Activated gamma-delta T cell treated with anti-CD3 and anti-CD28 coated beads, Interleukin-2, amount 50 U/mL, for 16 hours (primary cell): ENCODE measurements around the gene LAPTM5.

ENCODE experiments used
- DNase-seq: peaks from one replicate; pipeline ENCODE4 v3.0.0-alpha.2; 2020; ENCODE audit warnings: low read depth

The LAPTM5 gene

GRCh38 chr1:30755746-30756145 lies 1.8 kb downstream of the LAPTM5 start:
- no peak for DNase-seq

GRCh38 chr1:30755334-30755733 lies 2.2 kb downstream of the LAPTM5 start:
- no peak for DNase-seq

GRCh38 chr1:30754684-30755171 lies 2.8 kb downstream of the LAPTM5 start:
- no peak for DNase-seq

- no peak for DNase-seq
Observed at GRCh38 chr1:30753660-30754123, 3.9 kb downstream of the LAPTM5 start.

GRCh38 chr1:30753118-30753517 lies 4.5 kb downstream of the LAPTM5 start:
- DNase-seq: no peak

- DNase-seq: no peak
Observed at GRCh38 chr1:30752651-30752908, 5.0 kb downstream of the LAPTM5 start.

- DNase-seq: no peak
Observed at GRCh38 chr1:30751830-30752650, 5.5 kb downstream of the LAPTM5 start.

GRCh38 chr1:30750731-30751291 lies 6.8 kb downstream of the LAPTM5 start:
- DNase-seq: no peak

DNA sequence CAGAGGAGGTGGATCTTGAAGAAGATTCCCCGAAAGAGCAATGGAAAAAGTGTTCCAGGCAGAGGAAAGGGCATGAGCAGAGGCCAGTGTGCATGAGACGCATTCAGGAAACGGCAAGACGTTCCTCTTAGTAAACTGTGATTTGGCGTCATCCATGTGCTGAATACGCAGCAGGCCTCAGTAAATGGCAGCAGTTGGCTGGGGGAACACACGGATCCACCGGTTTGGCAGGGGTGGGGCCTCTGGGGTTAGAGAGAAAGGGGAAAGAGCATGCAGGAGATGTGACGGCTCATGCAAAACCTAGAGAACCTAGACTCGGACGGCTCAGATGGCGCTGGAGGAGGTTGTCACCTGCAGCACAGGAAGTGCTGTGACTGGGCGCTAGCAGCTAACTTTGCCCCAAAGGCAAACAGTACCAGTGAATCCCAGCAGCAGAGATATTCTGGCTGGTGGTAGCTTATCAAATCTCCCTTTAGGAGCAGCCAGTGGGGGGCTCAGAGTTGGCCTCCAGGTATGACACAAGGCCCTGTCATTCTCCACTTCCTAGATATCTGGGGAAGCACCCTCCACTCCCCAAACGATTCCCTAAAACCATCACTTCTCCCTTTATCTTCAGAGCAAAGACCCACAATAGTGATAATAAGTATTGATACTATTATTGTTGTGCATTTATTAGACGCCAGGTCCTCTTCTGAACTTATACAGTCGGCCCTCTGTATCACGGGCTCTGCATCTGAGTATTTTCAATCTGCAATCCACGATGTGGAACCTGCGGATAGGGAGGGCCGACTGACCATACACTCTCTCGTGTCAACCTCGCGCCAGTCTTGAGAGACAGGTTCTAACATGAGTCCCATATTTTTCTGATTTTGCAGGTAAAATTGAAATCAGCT lies 7.6 kb downstream of the LAPTM5 start:
- DNase-seq: peak; percentile 46

- DNase-seq: no peak
Observed at GRCh38 chr1:30748699-30749401, 8.7 kb downstream of the LAPTM5 start.

DNA sequence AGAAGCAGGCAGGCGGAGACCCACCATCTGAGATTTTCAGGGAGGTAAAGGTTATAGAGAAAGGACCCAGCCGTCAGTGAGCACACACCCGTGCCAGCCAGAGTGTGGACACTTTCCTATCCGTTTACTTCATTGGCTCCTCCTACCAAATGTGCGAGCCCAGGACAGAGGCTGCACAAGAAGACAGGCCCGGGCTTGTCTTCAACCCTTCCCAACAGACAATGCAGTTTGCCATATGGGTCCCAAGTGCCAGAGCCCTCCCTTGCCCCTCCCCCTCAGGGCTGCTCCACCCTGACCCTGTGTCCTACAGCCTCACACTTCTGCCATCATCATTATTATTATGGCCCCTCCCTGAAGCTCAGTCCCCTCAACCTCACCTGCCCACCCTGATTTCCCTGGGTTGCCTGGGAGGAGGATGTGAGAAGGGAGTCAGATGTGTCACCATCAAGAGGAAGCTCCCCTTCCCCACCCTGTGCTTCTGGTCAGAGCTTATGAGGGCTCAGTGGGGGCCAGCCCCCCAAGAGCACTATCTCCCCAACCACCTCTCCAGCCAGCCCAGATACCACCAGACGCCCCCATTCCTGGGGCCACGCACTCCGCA lies 9.4 kb downstream of the LAPTM5 start:
- DNase-seq: no peak

GRCh38 chr1:30747033-30748008 lies 10.3 kb downstream of the LAPTM5 start:
- no peak for DNase-seq

- no peak for DNase-seq
Observed at GRCh38 chr1:30746212-30747032, 11.2 kb downstream of the LAPTM5 start.

GRCh38 chr1:30745834-30746208 lies 11.8 kb downstream of the LAPTM5 start:
- DNase-seq: no peak

DNA sequence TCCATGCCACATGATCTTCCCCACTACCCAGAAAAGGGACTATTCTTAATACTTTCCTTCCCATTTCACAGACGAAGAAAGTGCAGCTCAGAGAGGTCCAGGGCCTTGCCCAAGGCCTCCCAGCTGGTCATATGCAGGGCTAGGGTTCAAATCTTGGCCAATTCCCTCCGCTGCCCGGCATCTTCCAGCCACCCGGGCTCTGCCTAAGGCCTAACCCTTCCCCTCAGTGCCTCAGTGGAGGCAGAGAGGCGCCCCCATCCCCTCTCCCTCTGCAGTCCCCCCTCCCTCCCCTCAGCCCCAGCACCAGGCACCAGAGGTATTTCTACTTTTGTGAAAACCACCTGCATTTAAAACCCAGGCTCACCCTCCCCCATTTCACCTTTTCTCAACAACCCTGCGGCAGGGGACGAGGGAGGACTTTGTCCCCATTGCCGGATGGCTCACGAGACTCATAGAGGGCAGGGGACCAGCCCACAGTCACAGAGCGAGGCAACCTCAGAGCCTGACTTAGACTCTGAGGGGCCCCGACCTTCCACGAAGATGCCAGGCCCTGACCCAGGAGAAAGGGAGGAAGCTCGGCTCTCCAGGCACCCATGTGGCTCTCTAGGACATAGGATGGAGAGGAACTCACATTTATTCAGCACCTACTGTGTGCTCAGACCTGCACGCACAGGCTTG lies 12.3 kb downstream of the LAPTM5 start:
- no peak for DNase-seq

DNA sequence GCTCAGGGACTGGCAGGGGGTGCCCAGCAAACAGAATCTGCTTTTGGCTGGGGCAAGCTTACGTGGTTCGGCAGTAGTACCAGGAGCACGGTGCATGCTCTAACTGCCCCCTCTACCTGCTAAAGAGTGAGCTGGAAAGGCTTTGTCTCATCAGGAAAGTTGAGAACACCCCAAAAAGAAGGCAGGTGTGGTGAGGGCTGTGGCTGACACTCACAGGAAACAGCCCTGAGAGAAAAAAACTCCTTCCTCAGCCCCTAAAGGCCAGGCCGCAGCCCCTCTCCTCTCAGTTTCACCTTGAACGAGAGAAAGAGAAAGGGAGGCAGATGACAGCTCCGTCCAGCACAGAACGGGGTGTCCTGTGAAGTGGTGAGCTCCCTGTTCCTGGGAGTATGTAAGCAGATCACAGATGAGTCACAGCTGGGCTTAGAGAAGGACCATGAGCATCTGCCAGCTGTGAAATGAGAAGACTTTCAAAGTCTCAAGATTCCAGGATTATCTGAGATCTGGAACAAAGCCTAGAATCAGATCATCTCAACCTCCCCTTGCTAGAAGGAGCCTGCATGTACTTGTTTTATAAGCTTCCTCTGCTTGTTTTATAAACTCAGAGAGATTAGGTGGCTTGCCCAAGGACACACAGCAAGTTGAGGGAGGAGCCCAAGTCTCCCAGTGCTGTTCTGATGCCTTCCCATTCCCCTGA lies 13.4 kb downstream of the LAPTM5 start:
- no peak for DNase-seq

GRCh38 chr1:30743584-30744059 lies 14.0 kb downstream of the LAPTM5 start:
- DNase-seq: peak; percentile 54

- DNase-seq: no peak
Observed at GRCh38 chr1:30742963-30743559, 14.5 kb downstream of the LAPTM5 start.
